Progenitor cell of endocrine pancreas (in vitro differentiated cells): ENCODE data around the gene SLC25A22. TPM values are rescaled to one million over a fixed set of nuclear protein-coding genes. Genes with fewer than 3 reads are reported as not detected.

Experiments used
- DNase-seq: peaks from one replicate; pipeline ENCODE4 v3.0.0; 2021; ENCODE audit warnings: low spot score; ENCODE audit not compliant: unreplicated experiment
- H3K27ac Mint-ChIP-seq: 2 replicates; pipeline ENCODE4 v1.8.0; 2021; ENCODE audit warnings: mild to moderate bottlenecking, moderate library complexity, mixed read lengths
- H3K27me3 Mint-ChIP-seq: 2 replicates; pipeline ENCODE4 v1.8.0; 2021; ENCODE audit warnings: mixed read lengths
- H3K36me3 Mint-ChIP-seq: 2 replicates; pipeline ENCODE4 v1.8.0; 2022; ENCODE audit warnings: mixed read lengths; ENCODE audit not compliant: insufficient read depth
- H3K4me1 Mint-ChIP-seq: 2 replicates; pipeline ENCODE4 v1.8.0; 2021; ENCODE audit warnings: low read depth, mixed read lengths
- H3K4me3 Mint-ChIP-seq: 2 replicates; pipeline ENCODE4 v1.8.0; 2021; ENCODE audit warnings: low read depth, mild to moderate bottlenecking, moderate library complexity, mixed read lengths
- H3K9me3 Mint-ChIP-seq: 2 replicates; pipeline ENCODE4 v1.8.0; 2021; ENCODE audit warnings: low read depth, mixed read lengths
- CTCF ChIP-seq: fragments of 200-600 bp; sonication (generic); IDR thresholded peaks from one replicate; pipeline ENCODE4 v1.5.0; 2021; ENCODE audit warnings: antibody characterized with exemption, mild to moderate bottlenecking; ENCODE audit not compliant: unreplicated experiment
- total RNA-seq: library from RNA; stranded (reverse); gene quantifications from 2 replicates; pipeline ENCODE4 v1.2.1, GENCODE V29; 2021

Gene SLC25A22
- total RNA-seq, 1 donor from 2014 or later = 40.5 TPM

DNA sequence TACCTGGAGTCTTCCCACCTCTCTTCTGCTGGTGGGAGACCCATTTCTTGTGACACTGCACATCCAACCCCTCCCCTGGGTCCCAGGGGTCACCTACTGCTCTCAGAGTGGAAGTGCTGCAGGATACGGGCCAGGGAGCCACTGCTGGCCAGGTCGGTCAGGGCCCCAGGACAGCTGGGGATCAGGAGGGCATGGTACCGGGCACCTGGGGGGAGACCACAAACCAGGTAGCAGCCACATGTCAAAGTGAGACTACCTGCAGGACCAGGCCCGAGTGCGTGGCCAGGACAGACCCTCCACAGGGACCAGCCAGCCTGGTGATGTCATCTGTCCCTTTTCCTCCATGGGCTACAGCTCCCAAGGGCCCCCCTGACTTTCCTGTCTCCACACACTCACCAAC, 24.7 kb downstream of the SLC25A22 start:
- Mint-ChIP-seq H3K9me3 (no peaks in the 10 kb centered on the region), H3K36me3 (no peaks in the 10 kb centered on the region), H3K27me3 (no peaks in the 10 kb centered on the region), H3K4me3 (no peak overlapping the region), H3K4me1 (peaks cover 7% of the 10 kb centered on the region), H3K27ac (no peak overlapping the region)
- no peak for DNase-seq
- no peak for TF ChIP-seq CTCF

GRCh38 chr11:772429-773390, 25.4 kb downstream of the SLC25A22 start:
- no peak overlapping the region for H3K4me3 Mint-ChIP-seq
- H3K27me3 Mint-ChIP-seq = no peaks in the 10 kb centered on the region
- no peaks in the 10 kb centered on the region for H3K9me3 Mint-ChIP-seq
- peaks cover 7% of the 10 kb centered on the region for H3K4me1 Mint-ChIP-seq
- TF ChIP-seq CTCF = no peak
- DNase-seq = no peak
- H3K36me3 Mint-ChIP-seq = no peaks in the 10 kb centered on the region
- no peak overlapping the region for H3K27ac Mint-ChIP-seq

DNA sequence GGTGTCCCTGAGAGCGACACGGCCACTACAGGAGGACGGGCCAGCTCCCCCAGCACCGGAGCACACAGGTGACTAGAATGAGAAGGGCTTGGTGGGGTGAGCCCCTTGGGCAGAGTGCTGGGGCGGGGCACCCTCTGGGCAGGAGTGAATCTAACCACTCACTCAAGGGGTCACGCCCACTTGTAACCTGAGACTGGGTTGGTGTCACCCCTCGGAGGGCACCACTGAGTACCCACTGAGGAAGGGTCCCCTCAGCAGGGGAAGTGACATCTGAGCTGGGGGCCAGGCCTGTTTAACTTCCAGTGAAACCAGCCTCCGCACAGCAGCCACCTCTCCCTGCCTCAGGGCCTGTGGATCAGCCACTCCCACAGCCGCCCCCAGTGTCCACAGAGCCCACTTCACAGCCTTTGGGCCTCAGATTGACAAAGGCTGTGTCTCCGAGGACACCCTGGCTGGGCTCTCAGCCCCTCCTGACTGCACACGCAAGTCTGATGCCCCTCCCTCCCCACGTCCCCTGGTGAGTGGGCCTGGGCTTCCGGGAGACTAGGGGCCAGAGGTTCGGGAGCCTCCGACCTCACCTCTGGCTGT, 26.4 kb downstream of the SLC25A22 start:
- Mint-ChIP-seq H3K36me3 (no peaks in the 10 kb centered on the region), H3K4me1 (peaks cover 7% of the 10 kb centered on the region), H3K27ac (no peak overlapping the region), H3K27me3 (no peaks in the 10 kb centered on the region), H3K4me3 (no peak overlapping the region), H3K9me3 (no peaks in the 10 kb centered on the region)
- no peak for DNase-seq
- no peak for TF ChIP-seq CTCF

DNA sequence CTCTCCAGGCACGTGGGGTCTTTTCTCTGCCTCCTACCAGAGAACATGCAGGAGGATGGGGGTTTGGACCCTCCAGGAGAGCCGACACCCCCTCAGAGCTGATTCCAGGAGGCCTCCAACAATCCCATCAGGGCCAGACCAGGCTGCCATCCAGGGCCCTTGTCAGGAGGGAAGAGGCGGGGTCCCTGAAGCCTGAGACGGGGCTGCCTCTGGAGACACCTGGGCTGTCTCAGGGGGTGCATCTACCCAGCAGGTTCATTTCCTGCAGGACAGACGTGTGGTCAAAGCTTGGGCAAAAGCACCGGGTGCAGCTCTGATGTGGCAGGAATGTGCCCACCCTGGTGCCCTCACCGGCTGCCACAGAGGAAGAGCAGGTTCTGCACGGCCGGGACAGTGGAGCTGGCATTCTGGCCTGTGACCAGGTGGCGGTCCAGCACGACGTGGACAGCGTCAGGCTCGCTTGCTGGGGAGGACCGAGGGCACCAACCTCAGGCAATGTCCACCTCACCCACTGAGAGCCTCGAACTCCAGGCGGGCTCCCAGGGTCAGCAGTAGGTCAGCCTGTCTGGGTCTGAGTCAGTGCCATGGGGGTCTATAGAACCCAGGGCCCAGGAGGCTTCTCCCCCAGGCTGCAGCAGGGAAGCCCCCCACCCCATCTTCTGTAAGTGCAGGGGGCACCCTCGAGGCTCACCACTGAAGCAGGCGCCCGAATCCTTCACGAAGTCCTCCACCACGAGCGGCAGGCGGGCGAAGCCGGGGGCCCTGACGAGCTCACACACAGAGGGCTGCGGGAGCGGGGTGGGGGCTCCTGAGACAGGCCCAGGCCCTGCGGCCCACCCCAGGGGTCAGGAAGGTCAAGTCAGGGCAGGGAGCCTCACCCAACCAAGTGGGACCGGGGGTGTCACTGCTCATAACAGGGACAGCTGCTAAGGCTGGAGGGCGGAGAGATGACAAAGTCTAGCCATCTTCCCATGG, 27.2 kb downstream of the SLC25A22 start:
- no peak for DNase-seq
- H3K36me3 Mint-ChIP-seq = peaks cover 1% of the 10 kb centered on the region
- TF ChIP-seq CTCF = no peak
- H3K4me3 Mint-ChIP-seq = no peak overlapping the region
- H3K27me3 Mint-ChIP-seq = no peaks in the 10 kb centered on the region
- no peak overlapping the region for H3K27ac Mint-ChIP-seq
- peaks cover 3% of the 10 kb centered on the region for H3K4me1 Mint-ChIP-seq
- H3K9me3 Mint-ChIP-seq = no peaks in the 10 kb centered on the region
